ENCODE measurements around the gene COL13A1.

GRCh38 chr10:69898941-69899340 is 97.2 kb downstream of the COL13A1 start:
- TF ChIP-seq MAX (IDR thresholded peaks at IDR 0.05; ENCODE audit: low read depth) (no peak), CTCF (IDR thresholded peaks at IDR 0.05) (no peak), RAD21 (IDR thresholded peaks at IDR 0.05; ENCODE audit: low read length) (no peak), ZBTB33 (IDR thresholded peaks at IDR 0.05; ENCODE audit: borderline replicate concordance, low read depth) (no peak), RXRA (IDR thresholded peaks at IDR 0.05; ENCODE audit: borderline replicate concordance, low read depth) (no peak), TEAD4 (IDR thresholded peaks at IDR 0.05; ENCODE audit: borderline replicate concordance, insufficient read depth) (no peak)

All from SK-N-SH (cell line).